K562 (cell line): ENCODE measurements around the gene HCRT. TPM values are rescaled to one million over a fixed set of nuclear protein-coding genes. Genes with fewer than 3 reads are reported as not detected.
A peak's percentile ranks its signal among the peaks of the same experiment; 100 is the strongest.

Experiments
- CREM ChIP-seq: IDR thresholded peaks from 2 replicates; pipeline ENCODE4 v1.6.1; 2014; ENCODE audit warnings: antibody characterized with exemption, low read depth
- CTBP1 ChIP-seq: fragments of 450-650 bp; IDR thresholded peaks from 2 replicates; pipeline ENCODE4 v1.6.1; 2016; ENCODE audit warnings: borderline replicate concordance
- CXXC5 ChIP-seq: fragments of 250-450 bp; sonication (Bioruptor Pico); IDR thresholded peaks from 2 replicates; pipeline ENCODE4 v1.8.0; 2022; ENCODE audit warnings: inconsistent platforms, mild to moderate bottlenecking, moderate library complexity
- ETS2 ChIP-seq: IDR thresholded peaks from 2 replicates; pipeline ENCODE4 v1.6.1; 2016; ENCODE audit warnings: borderline replicate concordance, missing genetic modification characterization, mild to moderate bottlenecking, moderate library complexity, missing compliant biosample characterization; ENCODE audit not compliant: poor library complexity, severe bottlenecking
- FOXK1 ChIP-seq: sonication (generic); formaldehyde crosslinking; IDR thresholded peaks from 2 replicates; pipeline ENCODE4 v1.8.0; 2022; ENCODE audit warnings: missing genetic modification reagents, mild to moderate bottlenecking, borderline replicate concordance
- KAT7 ChIP-seq: sonication (generic); formaldehyde crosslinking; IDR thresholded peaks from 2 replicates; pipeline ENCODE4 v1.8.0; 2022; ENCODE audit warnings: missing genetic modification reagents, mild to moderate bottlenecking, borderline replicate concordance
- PTBP1 ChIP-seq: fragments of 200-400 bp; formaldehyde crosslinking; IDR thresholded peaks from 2 replicates; pipeline ENCODE4 v1.6.1; 2017; ENCODE audit warnings: low read depth, low read length
- RCOR1 ChIP-seq, 2 experiments: IDR thresholded peaks; 2 replicates each; pipeline ENCODE4 v1.6.1; 2012; ENCODE audit warnings: low read depth in 2 of 2, low read length in 2 of 2, borderline replicate concordance in 1 of 2, improper control_type of control experiment in 1 of 2
- ZFX ChIP-seq: sonication (generic); formaldehyde crosslinking; IDR thresholded peaks from 2 replicates; pipeline ENCODE4 v1.8.0; 2022; ENCODE audit warnings: mild to moderate bottlenecking, missing genetic modification reagents, moderate library complexity
- ZNF253 ChIP-seq: fragments of 250-450 bp; sonication (Bioruptor Pico); conservative IDR thresholded peaks from 2 replicates; pipeline ENCODE4 v1.6.1; 2021; ENCODE audit warnings: mild to moderate bottlenecking
- ZNF347 ChIP-seq: fragments of 450-650 bp; formaldehyde crosslinking; IDR thresholded peaks from 2 replicates; pipeline ENCODE4 v1.4.0; 2020; ENCODE audit warnings: low read depth, mild to moderate bottlenecking, moderate library complexity
- ZNF41 ChIP-seq: fragments of 250-450 bp; sonication (Bioruptor Pico); conservative IDR thresholded peaks from 2 replicates; pipeline ENCODE4 v1.4.0; 2020; ENCODE audit warnings: mild to moderate bottlenecking
- polyA plus RNA-seq, 8 experiments: library from polyadenylated mRNA; depleted of rRNA in 4 of 8; stranded (reverse) in 5 of 8; unstranded in 3 of 8; fragments of >200 nt; fragmentation: Nextera tagmentation in 2 of 8; fragmentation: Illumina TruSeq in 1 of 8; extraction: Ambion mirVana in 2 of 8; extraction: Trizol in 1 of 8; gene quantifications; 2 replicates each; pipeline versions ENCODE4 v1.2.1 to v1.2.3, GENCODE V29; 2011 to 2014; ENCODE audit warnings: inconsistent platforms in 1 of 8, missing spikeins in 1 of 8
- total RNA-seq, 7 experiments: library from RNA; depleted of rRNA in 6 of 7; stranded (reverse); fragments of >200 nt in 6 of 7; fragmentation: Illumina TruSeq in 2 of 7; extraction: Trizol in 2 of 7; gene quantifications; 2 replicates each; pipeline versions ENCODE4 v1.2.1 to v1.2.3, GENCODE V29; 2011 to 2021; ENCODE audit warnings: low replicate concordance in 1 of 7
- TF ChIP-seq, protein P1 (sequence below), 3 experiments: IDR thresholded peaks in 2 of 3; conservative IDR thresholded peaks in 1 of 3; 2 replicates each; pipeline ENCODE4 v1.5.1; 2011 to 2012; ENCODE audit warnings: low read length in 3 of 3, mild to moderate bottlenecking in 3 of 3, control low read depth in 2 of 3, improper control_type of control experiment in 1 of 3, inconsistent platforms in 1 of 3, low read depth in 1 of 3, mixed read lengths in 1 of 3, moderate library complexity in 1 of 3; ENCODE audit not compliant: insufficient read depth in 2 of 3
- TF ChIP-seq, protein P2 (sequence below): fragments of 450-650 bp; IDR thresholded peaks from 2 replicates; pipeline ENCODE4 v1.6.1; 2016; ENCODE audit warnings: mild to moderate bottlenecking
- TF ChIP-seq, protein P3 (sequence below): sonication (generic); formaldehyde crosslinking; IDR thresholded peaks from 2 replicates; pipeline ENCODE4 v1.8.0; 2022; ENCODE audit warnings: missing genetic modification reagents, mild to moderate bottlenecking, moderate library complexity, borderline replicate concordance

The HCRT gene
- total and polyA plus RNA-seq, 9 of the 15 experiments (the other 6 are each of a cell fraction or from before 2014, with no cell fraction given) = not detected

DNA sequence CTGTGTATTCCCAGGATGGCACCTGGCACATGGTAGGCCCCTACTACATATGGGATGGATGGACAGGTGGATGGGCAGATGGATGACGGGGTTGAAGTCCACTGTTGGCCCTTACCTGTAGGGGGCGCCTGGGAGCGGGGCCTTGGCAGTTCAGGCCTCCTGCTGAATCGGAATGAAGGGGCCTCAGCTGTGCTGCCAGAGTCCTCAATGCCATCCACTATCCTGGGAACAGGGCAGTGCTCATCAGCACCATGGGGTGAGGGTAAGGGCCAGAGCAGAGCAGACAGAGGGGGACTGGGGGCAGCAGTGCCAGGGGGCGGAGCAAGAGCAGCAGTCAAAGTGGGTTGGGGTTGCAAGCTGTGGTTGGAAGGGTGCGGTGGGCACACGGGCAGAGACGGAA is 22.1 kb downstream of the HCRT start (continued):
- TF ChIP-seq CTBP1 (peak; percentile 42; the same call in 1 of the 2 replicates), PTBP1 (no peak), ZNF41 (CRISPR knock-in tag) (no peak), KAT7 (no peak), FOXK1 (CRISPR knock-in tag) (no peak), ETS2 (tag) (no peak), ZFX (0 out of 2 replicates have a peak, but pooled peaks have one; percentile 33), ZNF253 (CRISPR knock-in tag) (no peak), ZNF347 (CRISPR knock-in tag) (no peak), CXXC5 (CRISPR knock-in tag) (no peak), CREM (peak; percentile 29; the same call in 1 of the 2 replicates), RCOR1 (IDR thresholded peaks at IDR 0.05; ENCODE audit: borderline replicate concordance in 1 of 2, low read depth in 2 of 2, low read length in 2 of 2) (0 out of 4 replicates have a peak, but pooled peaks of 1 of the 2 experiments have one; percentile 22)
- TF ChIP-seq, protein P1, sequence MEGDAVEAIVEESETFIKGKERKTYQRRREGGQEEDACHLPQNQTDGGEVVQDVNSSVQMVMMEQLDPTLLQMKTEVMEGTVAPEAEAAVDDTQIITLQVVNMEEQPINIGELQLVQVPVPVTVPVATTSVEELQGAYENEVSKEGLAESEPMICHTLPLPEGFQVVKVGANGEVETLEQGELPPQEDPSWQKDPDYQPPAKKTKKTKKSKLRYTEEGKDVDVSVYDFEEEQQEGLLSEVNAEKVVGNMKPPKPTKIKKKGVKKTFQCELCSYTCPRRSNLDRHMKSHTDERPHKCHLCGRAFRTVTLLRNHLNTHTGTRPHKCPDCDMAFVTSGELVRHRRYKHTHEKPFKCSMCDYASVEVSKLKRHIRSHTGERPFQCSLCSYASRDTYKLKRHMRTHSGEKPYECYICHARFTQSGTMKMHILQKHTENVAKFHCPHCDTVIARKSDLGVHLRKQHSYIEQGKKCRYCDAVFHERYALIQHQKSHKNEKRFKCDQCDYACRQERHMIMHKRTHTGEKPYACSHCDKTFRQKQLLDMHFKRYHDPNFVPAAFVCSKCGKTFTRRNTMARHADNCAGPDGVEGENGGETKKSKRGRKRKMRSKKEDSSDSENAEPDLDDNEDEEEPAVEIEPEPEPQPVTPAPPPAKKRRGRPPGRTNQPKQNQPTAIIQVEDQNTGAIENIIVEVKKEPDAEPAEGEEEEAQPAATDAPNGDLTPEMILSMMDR (IDR thresholded peaks at IDR 0.05 in 2 of 3, conservative IDR thresholded peaks at IDR 0.05 in 1 of 3; ENCODE audit: insufficient read depth in 2 of 3, low read depth in 1 of 3, low read length in 3 of 3) = peak; percentile 73 to 89 (median 77)
- TF ChIP-seq, protein P2, sequence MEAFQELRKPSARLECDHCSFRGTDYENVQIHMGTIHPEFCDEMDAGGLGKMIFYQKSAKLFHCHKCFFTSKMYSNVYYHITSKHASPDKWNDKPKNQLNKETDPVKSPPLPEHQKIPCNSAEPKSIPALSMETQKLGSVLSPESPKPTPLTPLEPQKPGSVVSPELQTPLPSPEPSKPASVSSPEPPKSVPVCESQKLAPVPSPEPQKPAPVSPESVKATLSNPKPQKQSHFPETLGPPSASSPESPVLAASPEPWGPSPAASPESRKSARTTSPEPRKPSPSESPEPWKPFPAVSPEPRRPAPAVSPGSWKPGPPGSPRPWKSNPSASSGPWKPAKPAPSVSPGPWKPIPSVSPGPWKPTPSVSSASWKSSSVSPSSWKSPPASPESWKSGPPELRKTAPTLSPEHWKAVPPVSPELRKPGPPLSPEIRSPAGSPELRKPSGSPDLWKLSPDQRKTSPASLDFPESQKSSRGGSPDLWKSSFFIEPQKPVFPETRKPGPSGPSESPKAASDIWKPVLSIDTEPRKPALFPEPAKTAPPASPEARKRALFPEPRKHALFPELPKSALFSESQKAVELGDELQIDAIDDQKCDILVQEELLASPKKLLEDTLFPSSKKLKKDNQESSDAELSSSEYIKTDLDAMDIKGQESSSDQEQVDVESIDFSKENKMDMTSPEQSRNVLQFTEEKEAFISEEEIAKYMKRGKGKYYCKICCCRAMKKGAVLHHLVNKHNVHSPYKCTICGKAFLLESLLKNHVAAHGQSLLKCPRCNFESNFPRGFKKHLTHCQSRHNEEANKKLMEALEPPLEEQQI = no peak
- TF ChIP-seq, protein P3, sequence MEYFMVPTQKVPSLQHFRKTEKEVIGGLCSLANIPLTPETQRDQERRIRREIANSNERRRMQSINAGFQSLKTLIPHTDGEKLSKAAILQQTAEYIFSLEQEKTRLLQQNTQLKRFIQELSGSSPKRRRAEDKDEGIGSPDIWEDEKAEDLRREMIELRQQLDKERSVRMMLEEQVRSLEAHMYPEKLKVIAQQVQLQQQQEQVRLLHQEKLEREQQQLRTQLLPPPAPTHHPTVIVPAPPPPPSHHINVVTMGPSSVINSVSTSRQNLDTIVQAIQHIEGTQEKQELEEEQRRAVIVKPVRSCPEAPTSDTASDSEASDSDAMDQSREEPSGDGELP = peak; percentile 46; the same call in 1 of the 2 replicates
